Measurements from ENCODE around the gene MAP7D1.
A peak's percentile ranks its signal among the peaks of the same experiment; 100 is the strongest.
"Not testable (repeated sequence)": the region's sequence is repeated elsewhere in the genome, so short reads cannot be mapped to it uniquely, and the experiment has no call there.

The MAP7D1 gene

DNA sequence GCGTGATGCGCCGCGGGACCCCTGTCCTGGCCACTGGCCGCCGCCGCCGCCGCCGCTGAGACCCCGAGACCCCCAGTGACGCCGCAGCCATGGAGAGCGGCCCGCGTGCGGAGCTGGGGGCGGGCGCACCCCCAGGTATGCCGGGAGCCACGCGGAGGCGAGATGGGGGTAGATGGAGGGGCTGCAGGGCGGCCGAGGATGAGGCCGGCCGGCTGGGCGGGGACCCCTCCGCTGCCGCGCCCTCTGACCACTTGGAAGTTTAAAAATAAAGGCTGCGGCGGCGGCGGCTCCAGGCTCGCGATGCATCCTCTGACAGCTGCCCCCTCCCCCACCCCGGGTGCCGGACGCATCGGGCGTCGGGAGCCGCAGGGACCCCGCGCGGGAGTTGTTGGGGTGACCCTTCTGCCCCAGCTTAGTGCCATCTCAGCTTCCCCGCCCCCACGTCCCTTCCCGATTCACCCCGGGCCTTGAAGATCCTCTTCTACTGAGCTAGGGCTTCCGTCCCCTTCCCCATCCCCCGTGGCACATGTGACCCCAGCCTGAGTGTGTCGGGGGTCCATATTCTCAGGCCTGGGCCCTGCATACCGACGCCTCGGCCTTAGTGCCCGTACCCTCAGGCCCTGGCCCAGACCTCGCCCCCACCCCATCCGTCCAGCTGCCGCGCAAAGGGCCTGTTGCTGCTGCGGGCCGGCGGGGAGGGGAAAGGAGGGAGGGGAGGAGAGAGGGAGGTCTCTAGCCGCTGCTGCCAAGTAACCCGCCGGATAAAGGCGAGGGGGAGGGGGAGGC is 562 bp downstream of the MAP7D1 start:
- ATAC-seq (peak; percentile 19), DNase-seq (ENCODE audit: low spot score in 2 of 2) (peak; percentile 35 to 80)
- peaks cover 24% of the 10 kb centered on the region for H3K36me3 Mint-ChIP-seq
- H3K27ac Mint-ChIP-seq = peak overlapping the region; percentile 94
- H3K4me1 Mint-ChIP-seq = peaks cover 74% of the 10 kb centered on the region
- H3K4me3 Mint-ChIP-seq = peak overlapping the region; percentile 94
- no peaks in the 10 kb centered on the region for H3K9me3 Mint-ChIP-seq

DNA sequence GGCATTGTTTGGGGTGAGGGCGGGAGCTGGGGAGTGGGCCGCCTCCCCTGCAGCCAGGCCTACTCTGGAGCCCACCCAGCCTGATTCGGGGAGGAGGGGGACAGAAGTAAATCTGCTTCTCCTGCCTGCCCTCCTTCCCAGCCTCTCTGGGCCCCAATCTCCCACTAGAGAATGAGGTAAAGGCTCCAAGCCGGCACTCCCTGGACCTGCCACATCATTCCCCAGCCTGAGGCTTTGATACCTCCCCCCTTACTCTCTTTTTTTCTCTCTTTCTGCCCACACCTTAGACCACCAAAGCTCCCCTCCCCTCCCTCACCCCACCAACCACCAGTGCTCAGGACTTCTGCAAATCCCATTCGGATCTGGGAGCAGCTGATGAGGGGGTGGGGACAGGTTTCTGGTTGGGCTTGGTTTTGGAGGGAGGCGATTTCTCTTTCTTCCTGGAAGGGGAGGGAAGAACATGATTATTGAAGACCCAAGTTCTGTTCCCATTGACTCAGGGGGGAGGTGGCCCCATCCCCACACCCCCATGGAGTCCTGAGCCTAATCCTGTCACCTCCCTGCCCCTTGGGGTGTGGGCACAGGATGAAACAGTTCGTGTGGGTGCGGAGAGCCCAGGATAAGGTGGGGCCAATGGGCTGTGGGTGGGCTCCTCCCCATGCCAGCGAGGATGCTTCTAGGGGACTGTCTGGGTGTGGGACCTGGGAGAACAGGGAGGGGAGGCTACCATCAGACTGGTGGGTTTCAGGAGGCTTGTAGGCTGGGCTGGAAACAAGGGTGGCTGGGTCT is 1.3 kb downstream of the MAP7D1 start:
- Mint-ChIP-seq H3K4me1 (peaks cover 75% of the 10 kb centered on the region), H3K36me3 (peaks cover 29% of the 10 kb centered on the region), H3K27ac (peak overlapping the region; percentile 94), H3K9me3 (no peaks in the 10 kb centered on the region), H3K4me3 (peak overlapping the region; percentile 94)
- ATAC-seq (no peak), DNase-seq (ENCODE audit: low spot score in 2 of 2) (no peak)

DNA sequence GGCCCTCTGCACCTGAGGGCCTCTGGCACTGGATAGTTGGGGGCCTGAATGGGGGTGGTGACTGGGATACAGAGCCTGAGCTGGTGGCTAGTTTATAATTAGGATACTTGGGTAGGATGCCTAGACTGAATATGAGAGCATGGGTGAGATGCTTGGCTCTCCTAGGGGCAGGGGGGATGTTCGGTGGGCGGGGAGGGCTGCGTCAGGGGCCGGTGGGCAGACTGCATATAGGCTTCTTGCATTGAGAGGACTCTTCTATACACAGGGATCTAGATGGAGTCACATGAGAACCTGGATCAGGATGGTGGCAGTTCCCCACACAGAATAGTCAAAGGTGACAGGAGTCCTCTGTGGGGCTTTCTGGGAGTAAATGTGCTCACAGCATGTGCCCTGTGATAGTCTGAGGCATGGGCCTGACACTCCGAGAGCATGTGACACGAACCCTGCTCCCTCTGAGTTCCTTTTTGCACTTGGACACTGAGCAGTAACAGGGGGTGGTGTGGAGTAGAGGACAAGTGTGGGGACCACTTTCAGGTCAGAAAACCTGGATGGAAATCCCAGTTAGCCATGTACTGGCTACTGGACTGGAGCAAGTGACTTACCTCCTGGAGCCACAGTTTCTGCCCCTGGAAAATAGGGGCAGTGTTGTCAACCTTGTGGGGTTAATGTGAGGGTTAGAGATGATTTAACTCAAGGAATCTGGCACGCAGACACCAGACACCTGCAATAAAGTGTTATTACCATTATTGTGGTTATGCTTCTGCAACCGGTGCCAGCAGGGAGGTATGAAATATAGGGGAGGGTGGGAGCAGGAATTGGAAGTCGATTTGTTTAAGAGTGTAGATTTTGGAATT is 2.2 kb downstream of the MAP7D1 start:
- peak overlapping the region; percentile 94 for H3K4me3 Mint-ChIP-seq
- DNase-seq (ENCODE audit: low spot score in 2 of 2) (no peak), ATAC-seq (no peak)
- H3K4me1 Mint-ChIP-seq = peaks cover 74% of the 10 kb centered on the region
- H3K36me3 Mint-ChIP-seq = peaks cover 31% of the 10 kb centered on the region
- no peaks in the 10 kb centered on the region for H3K9me3 Mint-ChIP-seq
- H3K27ac Mint-ChIP-seq = peak overlapping the region; percentile 94

DNA sequence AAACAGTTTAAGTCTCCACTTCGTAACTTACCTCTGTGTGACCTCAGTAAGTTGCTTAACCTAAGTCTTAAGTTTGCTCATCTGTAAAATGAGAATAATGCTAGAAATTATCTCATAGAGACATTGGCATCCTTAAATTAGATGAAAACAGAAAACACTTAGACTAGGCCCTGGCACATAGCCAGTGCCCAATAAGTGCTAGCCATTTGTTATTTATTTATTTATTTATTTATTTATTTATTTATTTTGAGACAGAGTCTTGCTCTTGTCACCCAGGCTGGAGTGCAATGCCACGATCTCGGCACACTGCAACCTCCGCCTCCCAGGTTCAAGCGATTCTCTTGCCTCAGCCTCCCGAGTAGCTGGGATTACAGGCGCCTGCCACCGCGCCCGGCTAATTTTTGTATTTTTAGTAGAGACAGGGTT is 2.9 kb downstream of the MAP7D1 start:
- DNase-seq (ENCODE audit: low spot score in 2 of 2); H3K9me3 Mint-ChIP-seq; ATAC-seq: not testable (repeated sequence)
- Mint-ChIP-seq H3K4me1 (peaks cover 68% of the 10 kb centered on the region), H3K27ac (peak overlapping the region; percentile 98), H3K36me3 (peaks cover 33% of the 10 kb centered on the region), H3K4me3 (peak overlapping the region; percentile 94)

DNA sequence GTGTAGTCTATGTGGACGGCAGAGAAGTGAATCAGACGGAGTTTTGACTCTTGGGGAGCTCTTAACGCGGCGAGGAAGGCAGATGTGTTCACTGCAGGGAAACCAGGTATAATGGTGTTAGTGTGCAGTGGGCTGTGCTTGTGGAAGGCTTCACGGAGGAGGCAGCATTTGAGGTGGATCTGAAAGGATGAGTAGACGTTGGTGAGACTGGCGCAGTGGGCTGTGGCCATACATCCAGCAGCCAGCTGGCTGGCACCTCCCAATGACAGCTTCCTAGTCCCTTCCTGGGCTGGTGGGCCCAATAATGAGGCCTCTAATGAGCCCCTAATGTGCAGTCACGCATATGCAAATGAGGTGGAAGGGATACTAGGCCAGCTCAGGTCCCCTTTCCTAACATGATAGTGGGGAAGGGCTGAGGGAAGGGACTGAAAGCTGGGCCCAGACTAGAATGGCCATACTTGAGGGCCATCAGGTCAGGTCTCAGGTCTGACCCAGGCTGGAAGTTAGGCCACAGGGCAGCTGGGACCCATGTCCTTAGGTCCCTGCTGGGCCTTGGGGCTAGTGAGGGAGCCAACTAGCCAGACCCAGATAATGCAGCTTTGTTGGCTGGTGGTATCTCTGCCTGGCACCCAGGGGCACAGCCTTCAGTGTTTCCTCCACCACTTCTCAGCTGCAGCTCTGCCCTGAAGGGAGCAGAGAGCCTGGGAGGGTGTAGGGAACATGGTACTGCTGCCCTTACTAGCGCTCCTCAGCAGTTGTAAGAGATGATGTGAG is 3.8 kb downstream of the MAP7D1 start:
- ATAC-seq (no peak), DNase-seq (ENCODE audit: low spot score in 2 of 2) (no peak)
- Mint-ChIP-seq H3K4me3 (peak overlapping the region; percentile 88), H3K9me3 (no peaks in the 10 kb centered on the region), H3K36me3 (peaks cover 42% of the 10 kb centered on the region), H3K27ac (peak overlapping the region; percentile 98), H3K4me1 (peaks cover 68% of the 10 kb centered on the region)

DNA sequence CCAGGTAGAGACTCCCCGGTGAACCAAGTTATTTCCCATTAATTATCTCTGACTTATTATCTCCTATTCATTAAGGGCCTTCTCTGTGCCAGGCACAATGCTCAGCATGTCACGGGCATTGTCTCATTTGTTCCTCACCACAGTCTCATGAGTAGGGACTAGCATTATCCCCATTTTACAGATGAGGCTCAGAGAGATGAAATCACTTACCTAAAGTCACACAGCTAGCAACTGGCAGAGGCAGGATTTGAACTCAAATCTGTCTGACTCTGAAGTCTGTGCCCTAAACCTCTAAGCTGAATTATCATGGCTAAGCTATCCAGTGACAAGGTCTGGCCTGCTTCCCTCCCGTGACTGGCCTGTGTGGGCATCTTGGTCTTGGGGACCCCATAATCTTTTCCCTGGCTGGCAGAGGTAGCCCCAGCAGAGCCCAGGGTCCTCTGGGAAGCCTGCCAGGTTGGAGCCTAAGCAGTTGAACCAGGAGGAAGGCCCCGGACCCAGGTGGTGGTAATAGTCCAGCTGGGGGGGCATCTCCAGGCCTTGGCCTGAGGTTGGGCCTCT is 4.5 kb downstream of the MAP7D1 start:
- Mint-ChIP-seq H3K27ac (peak overlapping the region; percentile 98), H3K9me3 (no peaks in the 10 kb centered on the region), H3K4me1 (peaks cover 63% of the 10 kb centered on the region), H3K4me3 (peak overlapping the region; percentile 88), H3K36me3 (peaks cover 45% of the 10 kb centered on the region)
- DNase-seq (ENCODE audit: low spot score in 2 of 2) (no peak), ATAC-seq (no peak)

DNA sequence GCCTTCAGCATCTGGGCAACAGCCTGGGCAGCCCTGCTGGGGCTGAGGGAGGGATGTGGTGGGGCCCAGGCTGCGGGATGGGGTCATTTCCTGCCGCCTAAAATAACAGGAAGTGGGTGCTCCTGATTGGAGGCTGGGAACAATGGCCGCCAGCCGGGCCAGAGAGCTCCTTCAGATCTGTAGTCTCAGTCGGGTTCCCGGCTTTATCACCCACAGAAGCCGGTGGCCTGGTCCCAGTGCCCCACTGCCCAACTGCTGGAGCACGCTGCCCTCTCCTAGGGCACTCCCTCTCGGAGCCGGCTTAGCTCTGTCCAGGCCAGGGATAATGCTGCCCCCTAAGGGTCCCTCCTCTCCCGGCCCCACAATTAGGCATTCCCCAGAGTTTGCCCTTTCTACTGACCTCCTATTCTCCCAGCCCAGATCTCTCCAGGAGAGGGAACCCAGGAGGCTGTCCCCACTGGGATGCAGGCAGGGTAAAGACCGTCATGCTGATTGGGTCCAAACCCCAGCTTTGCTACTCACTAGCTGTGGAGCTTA is 5.1 kb downstream of the MAP7D1 start:
- H3K4me3 Mint-ChIP-seq = peak overlapping the region; percentile 88
- DNase-seq (ENCODE audit: low spot score in 2 of 2) = peak; percentile 56 to 80
- H3K36me3 Mint-ChIP-seq = peaks cover 51% of the 10 kb centered on the region
- peaks cover 66% of the 10 kb centered on the region for H3K4me1 Mint-ChIP-seq
- peak; percentile 72 for ATAC-seq
- peak overlapping the region; percentile 98 for H3K27ac Mint-ChIP-seq
- H3K9me3 Mint-ChIP-seq = no peaks in the 10 kb centered on the region

DNA sequence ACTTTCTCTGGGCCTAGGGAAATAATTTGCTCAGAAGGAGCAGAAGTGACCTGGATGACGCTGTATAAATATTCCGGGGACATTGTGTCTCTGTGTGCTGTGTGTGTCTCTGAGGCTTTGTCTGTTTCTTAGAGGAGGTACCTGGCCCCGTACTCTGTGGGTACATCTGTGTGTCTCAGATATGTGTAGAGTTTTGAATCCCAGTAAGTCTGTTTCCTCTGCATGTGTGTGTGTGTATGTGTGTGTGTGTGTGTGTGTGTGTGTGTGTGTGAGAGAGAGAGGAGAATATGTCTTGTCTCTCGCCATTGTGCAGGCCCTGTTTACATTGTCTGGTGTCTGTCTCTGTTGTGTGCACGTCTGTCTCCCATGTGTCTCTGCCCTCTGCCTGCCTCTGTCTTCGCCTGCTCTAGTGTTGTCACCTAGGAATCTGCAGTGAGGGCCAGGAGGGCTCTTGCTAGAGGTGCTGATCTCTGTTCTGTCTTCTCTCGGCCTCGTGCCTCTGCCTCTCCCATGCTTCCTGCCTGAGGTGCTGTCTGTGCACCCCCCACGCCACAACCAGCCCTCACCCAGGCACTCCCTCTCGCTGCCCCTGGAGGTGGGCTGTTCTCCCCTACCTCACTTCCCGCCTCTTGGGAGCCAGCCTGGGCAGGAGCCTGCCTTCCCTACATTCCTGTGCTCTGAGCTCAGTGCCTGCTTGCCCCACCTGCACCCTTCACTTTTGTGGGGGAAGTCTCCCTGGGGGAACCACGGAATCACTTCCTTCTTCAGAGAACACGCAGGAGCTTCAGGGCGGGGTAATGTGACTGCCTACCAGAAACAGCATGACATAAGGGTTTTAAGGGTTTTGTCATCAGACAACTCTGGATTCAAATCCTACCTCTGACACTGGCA is 5.9 kb downstream of the MAP7D1 start:
- DNase-seq (ENCODE audit: low spot score in 2 of 2) (peak; percentile 21 to 64), ATAC-seq (peak; percentile 63)
- Mint-ChIP-seq H3K4me3 (peak overlapping the region; percentile 88), H3K9me3 (no peaks in the 10 kb centered on the region), H3K4me1 (peaks cover 74% of the 10 kb centered on the region), H3K36me3 (peaks cover 60% of the 10 kb centered on the region), H3K27ac (peak overlapping the region; percentile 98)

DNA sequence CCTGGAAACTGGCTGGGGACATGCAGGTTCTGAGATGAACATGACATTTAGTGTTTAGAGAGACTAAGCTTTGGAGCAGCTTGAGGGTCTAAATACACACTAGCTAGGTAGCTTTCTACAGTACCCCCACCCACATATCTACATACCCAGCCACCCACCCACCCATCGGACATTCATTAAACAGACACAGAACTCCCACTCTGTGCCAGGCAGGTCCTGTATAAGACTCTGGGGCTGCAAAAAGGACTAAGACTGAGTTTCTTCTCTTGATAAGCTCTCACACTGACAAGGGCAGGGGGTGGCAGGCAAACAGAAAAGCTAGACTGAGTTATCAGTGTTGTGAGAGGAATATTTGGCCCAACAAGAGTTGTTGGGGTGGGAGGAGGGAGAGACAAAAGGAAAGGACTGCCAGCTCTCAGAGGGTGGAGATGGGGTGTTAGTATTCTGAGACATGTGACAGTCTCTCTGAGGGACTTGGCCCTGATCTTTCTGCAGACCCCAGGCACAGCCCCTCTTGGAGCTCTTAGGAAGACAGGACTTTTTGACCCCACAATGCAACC is 6.8 kb downstream of the MAP7D1 start:
- ATAC-seq = no peak
- Mint-ChIP-seq H3K9me3 (no peaks in the 10 kb centered on the region), H3K36me3 (peaks cover 58% of the 10 kb centered on the region), H3K27ac (peak overlapping the region; percentile 98), H3K4me3 (peak overlapping the region; percentile 88), H3K4me1 (peaks cover 72% of the 10 kb centered on the region)
- DNase-seq (ENCODE audit: low spot score in 2 of 2) = no peak

DNA sequence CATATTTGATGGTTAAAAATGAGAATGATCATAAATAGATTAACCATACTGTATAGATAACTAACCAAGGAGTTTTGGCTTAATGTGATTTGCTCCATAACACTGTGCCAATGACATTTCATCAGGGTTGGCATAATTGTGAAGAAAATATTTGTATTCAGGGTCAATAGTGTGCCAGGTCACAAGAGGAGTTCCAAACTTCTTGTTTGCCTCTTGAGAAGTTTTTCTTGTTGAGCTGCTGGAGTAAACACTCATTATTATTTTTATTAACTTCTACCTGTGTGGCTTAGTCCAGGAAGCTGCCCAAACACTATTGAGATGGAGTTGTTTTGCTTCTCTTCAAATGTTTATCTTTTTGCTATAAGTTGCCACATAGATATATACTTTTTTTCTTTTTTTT is 7.5 kb downstream of the MAP7D1 start:
- H3K9me3 Mint-ChIP-seq = no peaks in the 10 kb centered on the region
- peaks cover 69% of the 10 kb centered on the region for H3K4me1 Mint-ChIP-seq
- no peak for ATAC-seq
- H3K36me3 Mint-ChIP-seq = peaks cover 54% of the 10 kb centered on the region
- peak overlapping the region; percentile 98 for H3K27ac Mint-ChIP-seq
- no peak overlapping the region for H3K4me3 Mint-ChIP-seq
- no peak for DNase-seq (ENCODE audit: low spot score in 2 of 2)

DNA sequence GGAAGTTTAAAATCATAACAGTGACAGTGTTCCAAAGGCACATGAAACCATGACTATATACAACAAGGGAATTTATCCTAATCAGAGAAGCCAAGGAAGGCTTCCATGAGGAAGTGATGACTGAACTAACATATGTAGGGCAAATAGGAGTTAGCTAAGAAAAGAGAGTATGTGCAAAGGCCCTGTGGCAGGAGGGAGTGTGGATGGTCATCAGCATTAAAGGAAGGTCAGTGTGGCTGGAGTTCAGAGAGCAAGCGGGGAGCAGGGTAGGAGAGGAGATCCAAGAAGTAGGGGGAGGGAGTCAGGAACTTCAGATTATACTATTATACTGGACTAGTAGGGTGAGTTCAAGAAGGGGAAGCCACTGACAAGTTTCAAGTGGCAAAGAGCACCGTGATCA is 8.4 kb downstream of the MAP7D1 start:
- DNase-seq (ENCODE audit: low spot score in 2 of 2) = no peak
- H3K4me1 Mint-ChIP-seq = peaks cover 66% of the 10 kb centered on the region

DNA sequence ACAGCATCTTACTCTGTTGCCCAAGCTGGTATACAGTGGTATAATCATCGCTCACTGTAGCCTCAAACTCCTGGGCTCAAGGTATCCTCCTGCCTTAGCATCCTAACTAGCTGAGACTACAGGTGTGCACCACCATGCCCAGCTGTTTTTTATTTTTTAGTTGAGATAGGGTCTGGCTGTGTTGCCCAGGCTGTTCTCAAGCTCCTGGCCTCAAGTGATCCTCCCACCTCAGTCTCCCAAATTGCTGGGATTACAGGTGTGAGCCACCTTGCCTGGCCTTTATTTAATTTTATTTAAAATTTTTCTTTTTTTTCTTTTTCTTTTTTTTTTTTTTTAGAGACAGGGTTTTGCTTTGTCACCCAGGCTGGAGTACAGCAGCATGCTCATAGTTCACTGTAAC is 9.2 kb downstream of the MAP7D1 start:
- peaks cover 59% of the 10 kb centered on the region for H3K36me3 Mint-ChIP-seq
- ATAC-seq (no peak), DNase-seq (ENCODE audit: low spot score in 2 of 2) (no peak)
- H3K9me3 Mint-ChIP-seq = no peaks in the 10 kb centered on the region
- peak overlapping the region; percentile 61 for H3K27ac Mint-ChIP-seq
- no peak overlapping the region for H3K4me3 Mint-ChIP-seq
- H3K4me1 Mint-ChIP-seq = peaks cover 60% of the 10 kb centered on the region

More for the DNA sequence above, 8.4 kb downstream of the MAP7D1 start:
- Mint-ChIP-seq H3K9me3 (no peaks in the 10 kb centered on the region), H3K27ac (peak overlapping the region; percentile 61), H3K4me3 (no peak overlapping the region), H3K36me3 (peaks cover 59% of the 10 kb centered on the region)
- no peak for ATAC-seq

DNA sequence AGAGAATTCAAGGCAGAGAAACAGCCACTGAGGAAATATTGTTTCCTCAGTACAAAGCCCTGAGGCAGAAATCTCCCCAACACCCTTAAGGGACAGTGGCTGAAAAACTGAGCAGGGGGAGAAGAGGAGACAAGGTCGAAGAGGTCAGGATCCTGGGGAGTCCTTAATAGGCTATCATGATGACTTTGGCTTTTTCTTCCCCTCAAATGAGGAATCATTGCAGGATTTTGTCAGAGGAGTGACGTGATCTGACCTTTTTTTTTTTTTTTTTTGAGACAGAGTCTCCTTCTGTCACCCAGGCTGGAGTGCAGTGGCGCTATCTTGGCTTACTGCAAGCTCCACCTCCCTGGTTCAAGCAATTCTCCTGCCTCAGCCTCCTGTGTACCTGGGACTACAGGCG is 10.2 kb downstream of the MAP7D1 start:
- no peaks in the 10 kb centered on the region for H3K9me3 Mint-ChIP-seq
- H3K4me3 Mint-ChIP-seq = no peak overlapping the region
- ATAC-seq = no peak
- no peak for DNase-seq (ENCODE audit: low spot score in 2 of 2)
- H3K27ac Mint-ChIP-seq = peak overlapping the region; percentile 77
- peaks cover 69% of the 10 kb centered on the region for H3K36me3 Mint-ChIP-seq
- H3K4me1 Mint-ChIP-seq = peaks cover 59% of the 10 kb centered on the region
